K562 (cell line): ENCODE results near the gene MESP1. TPM values are rescaled to one million over a fixed set of nuclear protein-coding genes. Genes with fewer than 3 reads are reported as not detected.

Experiments used
- ATAC-seq: fragments of 200-7000 bp; cut with Tn5 transposase; 3 replicates; pipeline ENCODE4 v1.9.1; 2020; ENCODE audit warnings: moderate library complexity
- BruUV-seq: library from RNA; stranded (reverse); fragments of 400-500 nt; replicated peaks from 2 replicates; lab custom pipeline; 2021; lab: Mats Ljungman, UMichigan
- CTCF ChIA-PET: fragments of 300-600 bp; formaldehyde crosslinking; extraction: SDS; loops from one replicate; lab custom pipeline; 2021; ENCODE audit warnings: low intra/inter-chr PET ratio; lab: Yijun Ruan, JAX
- POLR2A ChIA-PET: fragments of 300-600, 350-650 bp; sonication (Branson Sonifier 250); formaldehyde crosslinking; extraction: SDS; loops from one replicate; lab custom pipeline; 2021; ENCODE audit warnings: antibody characterized with exemption, inconsistent platforms; lab: Yijun Ruan, JAX
- DNase-seq, 4 experiments: peaks; one replicate each; pipeline versions ENCODE4 v3.0.0 to v3.0.0-alpha.2; 2011 to 2018; ENCODE audit warnings: low spot score in 3 of 4, mixed read lengths in 3 of 4; ENCODE audit errors: extremely low read depth in 1 of 4
- FAIRE-seq: peaks from 2 replicates; lab custom pipeline; 2011; peaks lifted over from hg19 to GRCh38; lab: Jason Lieb, UNC
- H2AFZ ChIP-seq: 2 replicates; pipeline ENCODE4 v1.6.0; 2011; ENCODE audit warnings: low read depth, low read length, control low read depth, inconsistent platforms
- H3K27ac ChIP-seq: fragments of 200-600 bp; 3 replicates; pipeline ENCODE4 v1.8.0; 2011; ENCODE audit warnings: low read depth, mild to moderate bottlenecking, control low read depth, inconsistent platforms, low read length, moderate library complexity, mixed read lengths; ENCODE audit errors: extremely low read depth
- H3K27me3 ChIP-seq, 2 experiments: fragments of 300-600 bp in 1 of 2; 2 replicates in 1 of 2; 3 replicates in 1 of 2; pipeline versions ENCODE4 v1.6.0 to v1.8.0; 2011; ENCODE audit warnings: inconsistent platforms in 2 of 2, low read length in 2 of 2, mild to moderate bottlenecking in 1 of 2, mixed read lengths in 1 of 2, moderate library complexity in 1 of 2; ENCODE audit not compliant: control insufficient read depth in 2 of 2, insufficient read depth in 2 of 2
- H3K36me3 ChIP-seq: fragments of 300-600 bp; 3 replicates; pipeline ENCODE4 v1.8.0; 2011; ENCODE audit warnings: mild to moderate bottlenecking, low read length, inconsistent platforms; ENCODE audit not compliant: control insufficient read depth, insufficient read depth
- H3K4me1 ChIP-seq, 2 experiments: fragments of 200-600 bp in 1 of 2; replicated peaks in 1 of 2; 2 replicates in 1 of 2; 3 replicates in 1 of 2; pipeline versions ENCODE4 v1.5.1 to v1.8.0; 2011; ENCODE audit warnings: inconsistent platforms in 2 of 2, low read length in 2 of 2, mild to moderate bottlenecking in 1 of 2, mixed read lengths in 1 of 2, moderate library complexity in 1 of 2; ENCODE audit not compliant: control insufficient read depth in 2 of 2, insufficient read depth in 2 of 2
- H3K4me2 ChIP-seq: 2 replicates; pipeline ENCODE4 v1.6.1; 2011; ENCODE audit warnings: low read length, control low read depth, inconsistent platforms, mixed read lengths; ENCODE audit not compliant: insufficient read depth
- H3K4me3 ChIP-seq: fragments of 200-600 bp; sonication (generic), shearing (Covaris generic); 2 replicates; pipeline ENCODE4 v1.5.1; 2016; ENCODE audit warnings: control low read depth, inconsistent platforms
- H3K79me2 ChIP-seq: fragments of 200-600 bp; 3 replicates; pipeline ENCODE4 v1.8.0; 2011; ENCODE audit warnings: low read length, inconsistent platforms; ENCODE audit not compliant: control insufficient read depth, insufficient read depth
- H3K9ac ChIP-seq, 2 experiments: 2 replicates each; pipeline versions ENCODE4 v1.6.0 to v1.6.1; 2011; ENCODE audit warnings: low read depth in 2 of 2, low read length in 2 of 2, control low read depth in 1 of 2, inconsistent platforms in 1 of 2, mild to moderate bottlenecking in 1 of 2, mixed read lengths in 1 of 2; ENCODE audit not compliant: insufficient read depth in 1 of 2
- H3K9me1 ChIP-seq: one replicate; pipeline ENCODE4 v1.6.0; 2011; ENCODE audit warnings: inconsistent platforms, mild to moderate bottlenecking, low read length, moderate library complexity; ENCODE audit not compliant: control insufficient read depth, insufficient read depth
- H3K9me3 ChIP-seq: replicated peaks from 2 replicates; pipeline ENCODE4 v1.5.1; 2011; ENCODE audit warnings: low read depth, low read length, inconsistent platforms; ENCODE audit not compliant: control insufficient read depth, insufficient read depth
- H4K20me1 ChIP-seq: replicated peaks from 2 replicates; pipeline ENCODE4 v1.6.1; 2011; ENCODE audit warnings: low read length, inconsistent platforms, mixed read lengths; ENCODE audit not compliant: control insufficient read depth, insufficient read depth
- ETS2 ChIP-seq: IDR thresholded peaks from 2 replicates; pipeline ENCODE4 v1.6.1; 2016; ENCODE audit warnings: borderline replicate concordance, missing genetic modification characterization, mild to moderate bottlenecking, moderate library complexity, missing compliant biosample characterization; ENCODE audit not compliant: poor library complexity, severe bottlenecking
- HOXB6 ChIP-seq: fragments of 250-450 bp; sonication (Bioruptor Pico); IDR thresholded peaks from 2 replicates; pipeline ENCODE4 v1.5.1; 2022; ENCODE audit warnings: mild to moderate bottlenecking, borderline replicate concordance
- NR2F6 ChIP-seq: fragments of 450-650 bp; formaldehyde crosslinking; IDR thresholded peaks from 2 replicates; pipeline ENCODE4 v1.4.0; 2020; ENCODE audit warnings: mild to moderate bottlenecking
- TAF1 ChIP-seq: IDR thresholded peaks from 2 replicates; pipeline ENCODE4 v1.6.1; 2011; ENCODE audit warnings: mild to moderate bottlenecking, low read length, moderate library complexity; ENCODE audit not compliant: insufficient read depth, control insufficient read depth, severe bottlenecking; ENCODE audit errors: extremely low read depth
- TEAD2 ChIP-seq: fragments of 450-650 bp; IDR thresholded peaks from 2 replicates; pipeline ENCODE4 v1.6.1; 2016; ENCODE audit warnings: missing genetic modification characterization, control low read depth, missing compliant biosample characterization
- ZKSCAN1 ChIP-seq: fragments of 150-350 bp; IDR thresholded peaks from 2 replicates; pipeline ENCODE4 v1.6.1; 2016; ENCODE audit warnings: low read depth, low read length
- WGBS: fragments of 100-300 bp; shearing (Covaris generic); methylation state at CpG from one replicate; pipeline ENCODE4 v1.1.6; 2016; ENCODE audit warnings: low coverage, mixed read lengths; ENCODE audit not compliant: insufficient coverage; ENCODE audit errors: missing lambda C conversion rate; 5-methylcytosine and 5-hydroxymethylcytosine counted together
- in situ Hi-C: fragments of 300-500 bp; cut with MboI; formaldehyde crosslinking; loops from 4 replicates; pipeline ENCODE4 v1.15.0; 2018; ENCODE audit warnings: inconsistent platforms, mixed read lengths
- intact Hi-C: fragments of 100-400 bp; cut with micrococcal nuclease; formaldehyde crosslinking; loops from 2 replicates; pipeline ENCODE4 v1.14.2; 2022
- polyA plus RNA-seq, 8 experiments: library from polyadenylated mRNA; depleted of rRNA in 4 of 8; stranded (reverse) in 5 of 8; unstranded in 3 of 8; fragments of >200 nt; fragmentation: Nextera tagmentation in 2 of 8; fragmentation: Illumina TruSeq in 1 of 8; extraction: Ambion mirVana in 2 of 8; extraction: Trizol in 1 of 8; gene quantifications; 2 replicates each; pipeline versions ENCODE4 v1.2.1 to v1.2.3, GENCODE V29; 2011 to 2014; ENCODE audit warnings: inconsistent platforms in 1 of 8, missing spikeins in 1 of 8
- total RNA-seq, 7 experiments: library from RNA; depleted of rRNA in 6 of 7; stranded (reverse); fragments of >200 nt in 6 of 7; fragmentation: Illumina TruSeq in 2 of 7; extraction: Trizol in 2 of 7; gene quantifications; 2 replicates each; pipeline versions ENCODE4 v1.2.1 to v1.2.3, GENCODE V29; 2011 to 2021; ENCODE audit warnings: low replicate concordance in 1 of 7
- TF ChIP-seq, protein P1 (sequence below): sonication (generic); formaldehyde crosslinking; IDR thresholded peaks from 2 replicates; pipeline ENCODE4 v1.8.0; 2022; ENCODE audit warnings: mild to moderate bottlenecking, missing genetic modification reagents

MESP1 gene
- total and polyA plus RNA-seq, 9 of the 15 experiments (the other 6 are each of a cell fraction or from before 2014, with no cell fraction given): 0.14 to 1.1 (median 0.36) TPM; not detected in 4

DNA sequence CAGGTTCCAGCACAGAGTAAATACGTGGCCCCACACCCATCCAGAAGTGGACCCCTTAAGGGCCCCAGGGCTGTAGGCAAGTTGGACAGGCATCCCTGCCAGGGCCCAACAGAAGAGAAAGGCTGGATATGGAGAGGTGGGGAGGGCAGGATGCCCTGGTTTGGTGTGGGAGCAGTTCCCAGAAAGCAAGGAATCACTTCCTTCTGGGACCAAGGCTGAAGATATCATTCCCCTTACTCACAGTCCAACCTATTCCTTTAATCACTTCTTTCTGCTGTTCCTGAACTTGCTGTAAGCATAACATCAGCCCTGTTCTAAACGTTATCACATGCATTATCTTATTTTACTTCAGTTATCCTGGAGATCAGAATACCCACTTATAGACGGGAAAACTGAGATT lies 19.0 kb upstream of the MESP1 start:
- H4K20me1 ChIP-seq: no peaks in the 10 kb centered on the region; the same call in 1 of the 2 replicates
- H3K27me3 ChIP-seq: no peaks in the 10 kb centered on the region
- H3K9me1 ChIP-seq: peaks cover 3% of the 10 kb centered on the region
- BruUV-seq: no TSS peak
- TF ChIP-seq HOXB6 (no peak), ETS2 (tag) (no peak), TEAD2 (tag) (no peak), NR2F6 (CRISPR knock-in tag) (no peak), TAF1 (no peak), ZKSCAN1 (no peak)
- TF ChIP-seq, protein P1, sequence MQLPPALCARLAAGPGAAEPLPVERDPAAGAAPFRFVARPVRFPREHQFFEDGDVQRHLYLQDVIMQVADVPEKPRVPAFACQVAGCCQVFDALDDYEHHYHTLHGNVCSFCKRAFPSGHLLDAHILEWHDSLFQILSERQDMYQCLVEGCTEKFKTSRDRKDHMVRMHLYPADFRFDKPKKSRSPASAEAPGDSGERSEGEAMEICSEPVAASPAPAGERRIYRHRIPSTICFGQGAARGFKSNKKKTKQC (CRISPR knock-in tag): no peak
- no peaks in the 10 kb centered on the region for H3K9me3 ChIP-seq
- H3K4me1 ChIP-seq: peaks cover 13 to 25% of the 10 kb centered on the region in 2 experiments; a peak in 4 of 5 replicates
- no peak overlapping the region for H3K4me2 ChIP-seq
- in situ Hi-C loops: no loop called here
- ChIA-PET CTCF (no interaction called here), POLR2A (no interaction called here)
- no peak for ATAC-seq
- no peak for FAIRE-seq
- H3K9ac ChIP-seq: no peak overlapping the region; a peak in 1 of 4 replicates
- no peaks in the 10 kb centered on the region for H3K79me2 ChIP-seq
- H3K36me3 ChIP-seq: no peaks in the 10 kb centered on the region
- WGBS: 11% methylated on average over 3 of the region's 3 CpGs
- H3K27ac ChIP-seq: no peak overlapping the region
- no peak for DNase-seq
- no peak overlapping the region for H3K4me3 ChIP-seq
- H2AFZ ChIP-seq: no peak overlapping the region
- intact Hi-C loops: no loop called here
